ENCODE measurements around the gene DBF4B.

DNA sequence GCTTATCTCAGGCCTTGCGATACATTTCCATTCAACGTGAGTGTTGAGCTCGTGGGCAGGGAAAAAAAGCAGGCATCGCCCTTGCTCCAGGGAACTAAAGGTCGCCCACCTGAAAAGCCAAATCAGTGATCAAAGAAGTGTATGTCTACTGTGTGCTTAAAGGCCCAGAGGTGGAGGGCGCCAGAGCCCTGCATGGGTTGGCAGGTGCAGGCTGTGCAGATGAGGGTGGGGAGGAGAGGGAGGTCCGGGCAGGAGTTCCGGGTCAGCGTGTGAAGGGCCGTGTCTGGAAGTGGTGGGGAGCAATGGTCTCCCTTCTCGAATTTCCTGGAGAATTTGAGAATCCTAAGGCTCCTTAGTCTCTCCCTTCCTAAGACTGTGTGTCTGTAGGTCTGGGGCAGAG is 57.5 kb downstream of the DBF4B start:
- TF ChIP-seq, protein P1, sequence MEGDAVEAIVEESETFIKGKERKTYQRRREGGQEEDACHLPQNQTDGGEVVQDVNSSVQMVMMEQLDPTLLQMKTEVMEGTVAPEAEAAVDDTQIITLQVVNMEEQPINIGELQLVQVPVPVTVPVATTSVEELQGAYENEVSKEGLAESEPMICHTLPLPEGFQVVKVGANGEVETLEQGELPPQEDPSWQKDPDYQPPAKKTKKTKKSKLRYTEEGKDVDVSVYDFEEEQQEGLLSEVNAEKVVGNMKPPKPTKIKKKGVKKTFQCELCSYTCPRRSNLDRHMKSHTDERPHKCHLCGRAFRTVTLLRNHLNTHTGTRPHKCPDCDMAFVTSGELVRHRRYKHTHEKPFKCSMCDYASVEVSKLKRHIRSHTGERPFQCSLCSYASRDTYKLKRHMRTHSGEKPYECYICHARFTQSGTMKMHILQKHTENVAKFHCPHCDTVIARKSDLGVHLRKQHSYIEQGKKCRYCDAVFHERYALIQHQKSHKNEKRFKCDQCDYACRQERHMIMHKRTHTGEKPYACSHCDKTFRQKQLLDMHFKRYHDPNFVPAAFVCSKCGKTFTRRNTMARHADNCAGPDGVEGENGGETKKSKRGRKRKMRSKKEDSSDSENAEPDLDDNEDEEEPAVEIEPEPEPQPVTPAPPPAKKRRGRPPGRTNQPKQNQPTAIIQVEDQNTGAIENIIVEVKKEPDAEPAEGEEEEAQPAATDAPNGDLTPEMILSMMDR (IDR thresholded peaks at IDR 0.05; ENCODE audit: low read length), result no peak
- no peak for TF ChIP-seq EZH2 (IDR thresholded peaks at IDR 0.05; ENCODE audit: borderline replicate concordance, low read length)
